Fibroblast of lung (primary cell): Measurements from ENCODE around the gene ARAP2. TPM values are rescaled to one million over a fixed set of nuclear protein-coding genes. Genes with fewer than 3 reads are reported as not detected.

Experiments
- DNase-seq, 2 donors: peaks; one replicate each; pipeline versions ENCODE4 v3.0.0 to v3.0.0-alpha.2; 2010; ENCODE audit warnings: low read depth in 2 of 2
- H2AFZ ChIP-seq: 2 replicates; pipeline ENCODE4 v1.5.1; 2012; ENCODE audit warnings: low read length, control low read depth, inconsistent platforms
- H3K27ac ChIP-seq: 2 replicates; pipeline ENCODE4 v1.5.1; 2011; ENCODE audit warnings: low read length, control low read depth; ENCODE audit not compliant: insufficient read depth
- H3K27me3 ChIP-seq: 2 replicates; pipeline ENCODE4 v1.5.1; 2011; ENCODE audit warnings: mild to moderate bottlenecking, low read length; ENCODE audit not compliant: control insufficient read depth, insufficient read depth
- H3K36me3 ChIP-seq: 2 replicates; pipeline ENCODE4 v1.5.1; 2011; ENCODE audit warnings: low read length; ENCODE audit not compliant: control insufficient read depth, insufficient read depth
- H3K4me1 ChIP-seq: 2 replicates; pipeline ENCODE4 v1.5.1; 2011; ENCODE audit warnings: low read length; ENCODE audit not compliant: control insufficient read depth, insufficient read depth; ENCODE audit errors: extremely low read depth
- H3K4me2 ChIP-seq: 2 replicates; pipeline ENCODE4 v1.5.1; 2011; ENCODE audit warnings: low read length, control low read depth; ENCODE audit not compliant: insufficient read depth; ENCODE audit errors: extremely low read depth
- H3K4me3 ChIP-seq, 4 experiments: fragments of 200-600 bp in 1 of 4; sonication (generic) in 1 of 4; replicated peaks in 1 of 4; 2 replicates each; pipeline ENCODE4 v1.5.1; 2011 to 2016; ENCODE audit warnings: low read length in 4 of 4, low read depth in 3 of 4, mild to moderate bottlenecking in 3 of 4, control low read depth in 2 of 4, inconsistent platforms in 1 of 4, mixed read lengths in 1 of 4; ENCODE audit not compliant: insufficient read depth in 1 of 4; ENCODE audit errors: control extremely low read depth in 1 of 4
- H3K79me2 ChIP-seq: 2 replicates; pipeline ENCODE4 v1.5.1; 2012; ENCODE audit warnings: mild to moderate bottlenecking, low read length, inconsistent platforms; ENCODE audit not compliant: control insufficient read depth, insufficient read depth
- H3K9ac ChIP-seq: 2 replicates; pipeline ENCODE4 v1.5.1; 2011; ENCODE audit warnings: mild to moderate bottlenecking, low read length, control low read depth; ENCODE audit not compliant: insufficient read depth
- H3K9me3 ChIP-seq: 2 replicates; pipeline ENCODE4 v1.5.1; 2012; ENCODE audit warnings: low read depth, low read length; ENCODE audit not compliant: control insufficient read depth, insufficient read depth
- H4K20me1 ChIP-seq: 2 replicates; pipeline ENCODE4 v1.5.1; 2011; ENCODE audit warnings: low read length; ENCODE audit not compliant: control insufficient read depth, insufficient read depth; ENCODE audit errors: extremely low read depth
- CTCF ChIP-seq, 2 donors: IDR thresholded peaks in 1 of 2; conservative IDR thresholded peaks in 1 of 2; 1 replicate in 1 of 2; 2 replicates in 1 of 2; pipeline ENCODE4 v1.5.1; 2011 to 2012; ENCODE audit warnings: low read length in 2 of 2, control low read depth in 1 of 2, inconsistent platforms in 1 of 2, low read depth in 1 of 2, mild to moderate bottlenecking in 1 of 2
- EZH2 ChIP-seq: IDR thresholded peaks from 2 replicates; pipeline ENCODE4 v1.5.1; 2012; ENCODE audit warnings: low read length, control low read depth, mild to moderate bottlenecking; ENCODE audit errors: missing control alignments
- polyA plus RNA-seq, 2 donors: library from polyadenylated mRNA; depleted of rRNA in 1 of 2; stranded (reverse) in 1 of 2; unstranded in 1 of 2; fragments of >200 nt; gene quantifications; 2 replicates each; pipeline ENCODE4 v1.2.1, GENCODE V29; 2011 to 2012; ENCODE audit warnings: missing spikeins in 1 of 2
- total RNA-seq: library from RNA; depleted of rRNA; stranded (reverse); fragments of >200 nt; gene quantifications from 2 replicates; pipeline ENCODE4 v1.2.1, GENCODE V29; 2014

ARAP2 gene
- total and polyA plus RNA-seq, 2 donors (not counting 1 experiment from before 2014, with no cell fraction given): 0.05 to 3.0 TPM

- TF ChIP-seq EZH2: no peak
- TF ChIP-seq CTCF (conservative IDR thresholded peaks at IDR 0.05 in 1 of 2, IDR thresholded peaks at IDR 0.05 in 1 of 2; ENCODE audit: low read depth in 1 of 2, low read length in 2 of 2): no peak
- Histone ChIP-seq H2AFZ (no peak overlapping the region), H3K27ac (no peak overlapping the region), H3K9ac (no peak overlapping the region), H4K20me1 (no peaks in the 10 kb centered on the region), H3K4me3 (no peak overlapping the region), H3K79me2 (no peaks in the 10 kb centered on the region), H3K4me1 (no peaks in the 10 kb centered on the region), H3K4me2 (no peak overlapping the region), H3K27me3 (no peaks in the 10 kb centered on the region), H3K36me3 (no peaks in the 10 kb centered on the region), H3K9me3 (no peaks in the 10 kb centered on the region)
- DNase-seq: no peak
These were observed 85.1 kb downstream of the ARAP2 start for GRCh38 chr4:36159208-36159607.

GRCh38 chr4:36152735-36153134 is 91.6 kb downstream of the ARAP2 start:
- TF ChIP-seq EZH2: no peak
- TF ChIP-seq CTCF (conservative IDR thresholded peaks at IDR 0.05 in 1 of 2, IDR thresholded peaks at IDR 0.05 in 1 of 2; ENCODE audit: low read depth in 1 of 2, low read length in 2 of 2): no peak
- no peak overlapping the region for H3K4me2 ChIP-seq
- DNase-seq: no peak
- no peak overlapping the region for H3K27ac ChIP-seq
- no peak overlapping the region for H3K9ac ChIP-seq
- no peaks in the 10 kb centered on the region for H4K20me1 ChIP-seq
- no peaks in the 10 kb centered on the region for H3K79me2 ChIP-seq
- H3K36me3 ChIP-seq: no peaks in the 10 kb centered on the region
- H3K27me3 ChIP-seq: no peaks in the 10 kb centered on the region
- no peak overlapping the region for H2AFZ ChIP-seq
- no peaks in the 10 kb centered on the region for H3K9me3 ChIP-seq
- no peak overlapping the region for H3K4me3 ChIP-seq
- no peaks in the 10 kb centered on the region for H3K4me1 ChIP-seq

- Histone ChIP-seq H4K20me1 (no peaks in the 10 kb centered on the region), H3K27ac (no peak overlapping the region), H3K4me3 (no peak overlapping the region), H3K9ac (no peak overlapping the region), H3K4me2 (no peak overlapping the region), H3K79me2 (no peaks in the 10 kb centered on the region), H3K4me1 (no peaks in the 10 kb centered on the region), H3K36me3 (no peaks in the 10 kb centered on the region), H3K9me3 (no peaks in the 10 kb centered on the region), H2AFZ (no peak overlapping the region), H3K27me3 (no peaks in the 10 kb centered on the region)
- no peak for TF ChIP-seq EZH2
- TF ChIP-seq CTCF (conservative IDR thresholded peaks at IDR 0.05 in 1 of 2, IDR thresholded peaks at IDR 0.05 in 1 of 2; ENCODE audit: low read depth in 1 of 2, low read length in 2 of 2): no peak
- DNase-seq: no peak
These were observed 101.8 kb downstream of the ARAP2 start for GRCh38 chr4:36142504-36142903.
